Activated CD4-positive, alpha-beta T cell treated with anti-CD3 and anti-CD28 coated beads for 36 hours (primary cell): Measurements from ENCODE around the gene TPO. TPM values are rescaled to one million over a fixed set of nuclear protein-coding genes. Genes with fewer than 3 reads are reported as not detected.

Experiments used
- ATAC-seq: fragments of 200-7000 bp; cut with Tn5 transposase; one replicate; pipeline ENCODE4 v1.10.0; 2021; ENCODE audit warnings: mild to moderate bottlenecking, moderate library complexity
- CTCF ChIA-PET: fragments of 350-600 bp; sonication (Branson Sonifier 250); formaldehyde crosslinking; loops from one replicate; lab custom pipeline; 2021; ENCODE audit warnings: antibody characterized with exemption; lab: Charles Lee
- POLR2A ChIA-PET: fragments of 350-600 bp; sonication (Branson Sonifier 250); formaldehyde crosslinking; loops from one replicate; lab custom pipeline; 2021; ENCODE audit warnings: antibody characterized with exemption, inconsistent platforms; lab: Charles Lee
- DNase-seq: peaks from one replicate; pipeline ENCODE4 v3.0.0-alpha.2; 2020
- H3K27ac Mint-ChIP-seq: one replicate; pipeline ENCODE4 v1.8.0; 2021; ENCODE audit warnings: mixed read lengths
- H3K27me3 Mint-ChIP-seq: one replicate; pipeline ENCODE4 v1.8.0; 2021; ENCODE audit warnings: mixed read lengths
- H3K36me3 Mint-ChIP-seq: one replicate; pipeline ENCODE4 v1.8.0; 2021; ENCODE audit warnings: low read depth, mixed read lengths
- H3K4me1 Mint-ChIP-seq: one replicate; pipeline ENCODE4 v1.8.0; 2021; ENCODE audit warnings: mixed read lengths
- H3K4me3 Mint-ChIP-seq: one replicate; pipeline ENCODE4 v1.8.0; 2021; ENCODE audit warnings: mild to moderate bottlenecking, moderate library complexity, mixed read lengths
- H3K9me3 Mint-ChIP-seq: one replicate; pipeline ENCODE4 v1.8.0; 2021; ENCODE audit warnings: low read depth, mixed read lengths
- intact Hi-C, 2 experiments: fragments of 100-400 bp; cut with DNase I in 1 of 2; cut with micrococcal nuclease in 1 of 2; formaldehyde crosslinking; loops; one replicate each; pipeline versions ENCODE4 v1.14.2 to v1.15.1; 2022 to 2024; cut with DNase I, micrococcal nuclease
- total RNA-seq, 2 experiments: library from RNA; stranded (reverse); gene quantifications; one replicate each; pipeline ENCODE4 v1.2.3, GENCODE V29; 2021

TPO gene
- total RNA-seq, 2 experiments from 2014 or later, result not detected

GRCh38 chr2:1478311-1479305 is 65.3 kb downstream of the TPO start:
- ChIA-PET POLR2A (no interaction called here), CTCF (interaction anchor here (0.7 kb wide), 1 partner anchor 1308 kb away, joined by 3 read pairs; no protein-coding TSS in a partner anchor)
- Mint-ChIP-seq H3K4me3 (no peak overlapping the region), H3K4me1 (no peaks in the 10 kb centered on the region), H3K36me3 (no peaks in the 10 kb centered on the region), H3K9me3 (no peaks in the 10 kb centered on the region), H3K27me3 (no peaks in the 10 kb centered on the region), H3K27ac (no peak overlapping the region)
- ATAC-seq, result no peak
- intact Hi-C loops, result no loop called here
- DNase-seq, result no peak

GRCh38 chr2:1479346-1479745 is 66.1 kb downstream of the TPO start:
- Mint-ChIP-seq H3K27ac (no peak overlapping the region), H3K9me3 (no peaks in the 10 kb centered on the region), H3K4me1 (no peaks in the 10 kb centered on the region), H3K4me3 (no peak overlapping the region), H3K27me3 (no peaks in the 10 kb centered on the region), H3K36me3 (no peaks in the 10 kb centered on the region)
- ChIA-PET CTCF (no interaction called here), POLR2A (no interaction called here)
- intact Hi-C loops, result no loop called here
- ATAC-seq (no peak), DNase-seq (no peak)

- Mint-ChIP-seq H3K27me3 (no peaks in the 10 kb centered on the region), H3K9me3 (no peaks in the 10 kb centered on the region), H3K36me3 (no peaks in the 10 kb centered on the region), H3K4me1 (no peaks in the 10 kb centered on the region), H3K27ac (no peak overlapping the region), H3K4me3 (no peak overlapping the region)
- DNase-seq (no peak), ATAC-seq (no peak)
- ChIA-PET POLR2A (no interaction called here), CTCF (no interaction called here)
- intact Hi-C loops, result no loop called here
Measured at GRCh38 chr2:1480671-1481076, 67.4 kb downstream of the TPO start.

- H3K4me3 Mint-ChIP-seq, result no peak overlapping the region
- no peaks in the 10 kb centered on the region for H3K27me3 Mint-ChIP-seq
- no peak overlapping the region for H3K27ac Mint-ChIP-seq
- H3K4me1 Mint-ChIP-seq, result no peaks in the 10 kb centered on the region
- intact Hi-C loops, result no loop called here
- POLR2A ChIA-PET, result no interaction called here
- DNase-seq, result no peak
- H3K36me3 Mint-ChIP-seq, result no peaks in the 10 kb centered on the region
- no peak for ATAC-seq
- no peaks in the 10 kb centered on the region for H3K9me3 Mint-ChIP-seq
- CTCF ChIA-PET, result interaction anchor here (0.5 kb wide), 1 partner anchor 69 kb away, joined by 4 read pairs; no protein-coding TSS in a partner anchor
Measured at GRCh38 chr2:1481406-1482252, 68.4 kb downstream of the TPO start.

- Mint-ChIP-seq H3K27ac (no peak overlapping the region), H3K36me3 (no peaks in the 10 kb centered on the region), H3K9me3 (no peaks in the 10 kb centered on the region), H3K4me3 (no peak overlapping the region), H3K4me1 (no peaks in the 10 kb centered on the region), H3K27me3 (no peaks in the 10 kb centered on the region)
- DNase-seq, result no peak
- ChIA-PET CTCF (interaction anchor here (0.6 kb wide), 1 partner anchor 704 kb away, joined by 3 read pairs; no protein-coding TSS in a partner anchor), POLR2A (no interaction called here)
- intact Hi-C loops, result no loop called here
- no peak for ATAC-seq
Measured at GRCh38 chr2:1482253-1482675, 69.0 kb downstream of the TPO start.

- H3K27me3 Mint-ChIP-seq, result no peaks in the 10 kb centered on the region
- ATAC-seq, result no peak
- ChIA-PET POLR2A (no interaction called here), CTCF (interaction anchor here (0.7 kb wide), 1 partner anchor 896 kb away, joined by 4 read pairs; no protein-coding TSS in a partner anchor)
- no peak overlapping the region for H3K4me3 Mint-ChIP-seq
- no peak for DNase-seq
- intact Hi-C loops, result no loop called here
- H3K36me3 Mint-ChIP-seq, result no peaks in the 10 kb centered on the region
- H3K9me3 Mint-ChIP-seq, result no peaks in the 10 kb centered on the region
- H3K27ac Mint-ChIP-seq, result no peak overlapping the region
- no peaks in the 10 kb centered on the region for H3K4me1 Mint-ChIP-seq
Measured at GRCh38 chr2:1482981-1483380, 69.7 kb downstream of the TPO start.

- ChIA-PET CTCF (interaction anchor here (0.7 kb wide), 1 partner anchor 895 kb away, joined by 4 read pairs; no protein-coding TSS in a partner anchor), POLR2A (no interaction called here)
- ATAC-seq, result no peak
- H3K36me3 Mint-ChIP-seq, result no peaks in the 10 kb centered on the region
- DNase-seq, result no peak
- no peaks in the 10 kb centered on the region for H3K4me1 Mint-ChIP-seq
- intact Hi-C loops, result no loop called here
- H3K27me3 Mint-ChIP-seq, result no peaks in the 10 kb centered on the region
- no peak overlapping the region for H3K27ac Mint-ChIP-seq
- H3K9me3 Mint-ChIP-seq, result no peaks in the 10 kb centered on the region
- H3K4me3 Mint-ChIP-seq, result no peak overlapping the region
Measured at GRCh38 chr2:1483551-1483950, 70.3 kb downstream of the TPO start.

GRCh38 chr2:1484131-1484884 is 71.0 kb downstream of the TPO start:
- no peaks in the 10 kb centered on the region for H3K4me1 Mint-ChIP-seq
- intact Hi-C loops, result no loop called here
- H3K27me3 Mint-ChIP-seq, result no peaks in the 10 kb centered on the region
- CTCF ChIA-PET, result no interaction called here
- POLR2A ChIA-PET, result no interaction called here
- no peak overlapping the region for H3K4me3 Mint-ChIP-seq
- H3K36me3 Mint-ChIP-seq, result no peaks in the 10 kb centered on the region
- H3K9me3 Mint-ChIP-seq, result no peaks in the 10 kb centered on the region
- no peak overlapping the region for H3K27ac Mint-ChIP-seq
- ATAC-seq (no peak), DNase-seq (no peak)

- H3K27me3 Mint-ChIP-seq, result no peaks in the 10 kb centered on the region
- CTCF ChIA-PET, result no interaction called here
- ATAC-seq (no peak), DNase-seq (no peak)
- H3K9me3 Mint-ChIP-seq, result no peaks in the 10 kb centered on the region
- no peak overlapping the region for H3K27ac Mint-ChIP-seq
- no peaks in the 10 kb centered on the region for H3K36me3 Mint-ChIP-seq
- H3K4me3 Mint-ChIP-seq, result no peak overlapping the region
- intact Hi-C loops, result no loop called here
- POLR2A ChIA-PET, result no interaction called here
- no peaks in the 10 kb centered on the region for H3K4me1 Mint-ChIP-seq
Measured at GRCh38 chr2:1486670-1487069, 73.4 kb downstream of the TPO start.

- H3K9me3 Mint-ChIP-seq, result no peaks in the 10 kb centered on the region
- ATAC-seq (no peak), DNase-seq (no peak)
- ChIA-PET POLR2A (no interaction called here), CTCF (interaction anchor here (0.6 kb wide), 2 partner anchors 10 to 608 kb away, joined by 3 read pairs; no protein-coding TSS in a partner anchor)
- no peaks in the 10 kb centered on the region for H3K27me3 Mint-ChIP-seq
- H3K4me1 Mint-ChIP-seq, result no peaks in the 10 kb centered on the region
- no peaks in the 10 kb centered on the region for H3K36me3 Mint-ChIP-seq
- no peak overlapping the region for H3K27ac Mint-ChIP-seq
- intact Hi-C loops, result no loop called here
- H3K4me3 Mint-ChIP-seq, result no peak overlapping the region
Measured at GRCh38 chr2:1487758-1488157, 74.5 kb downstream of the TPO start.

- ChIA-PET POLR2A (no interaction called here), CTCF (interaction anchor here (0.6 kb wide), 1 partner anchor 9 kb away, joined by 3 read pairs; no protein-coding TSS in a partner anchor)
- Mint-ChIP-seq H3K27ac (no peak overlapping the region), H3K4me3 (no peak overlapping the region), H3K9me3 (no peaks in the 10 kb centered on the region), H3K36me3 (no peaks in the 10 kb centered on the region), H3K27me3 (no peaks in the 10 kb centered on the region), H3K4me1 (no peaks in the 10 kb centered on the region)
- ATAC-seq (no peak), DNase-seq (no peak)
- intact Hi-C loops, result no loop called here
Measured at GRCh38 chr2:1488181-1488671, 75.0 kb downstream of the TPO start.
